Right cardiac atrium (tissue), 5 donors: ENCODE data around the gene TPM2. TPM values are rescaled to one million over a fixed set of nuclear protein-coding genes. Genes with fewer than 3 reads are reported as not detected.

ENCODE experiments used
- ATAC-seq, 2 donors: fragments of 200-7000 bp; cut with Tn5 transposase; one replicate each; pipeline versions ENCODE4 v1.8.0 to v1.9.1; 2020; ENCODE audit warnings: moderate library complexity in 2 of 2, mild to moderate bottlenecking in 1 of 2
- DNase-seq, 3 donors: peaks; one replicate each; pipeline ENCODE4 v3.0.0-alpha.2; 2020
- H3K27ac ChIP-seq: one replicate; pipeline ENCODE4 v1.5.1; 2013; ENCODE audit warnings: mild to moderate bottlenecking, low read length, control low read depth, moderate library complexity
- H3K27me3 ChIP-seq: one replicate; pipeline ENCODE4 v1.6.1; 2013; ENCODE audit not compliant: control insufficient read depth, insufficient read depth
- H3K4me1 ChIP-seq: one replicate; pipeline ENCODE4 v1.6.1; 2013; ENCODE audit warnings: low read length; ENCODE audit not compliant: control insufficient read depth, insufficient read depth
- H3K4me3 ChIP-seq: one replicate; pipeline ENCODE4 v1.5.1; 2013; ENCODE audit warnings: low read length, control low read depth
- H3K9me3 ChIP-seq: one replicate; pipeline ENCODE4 v1.6.1; 2013; ENCODE audit warnings: low read length; ENCODE audit not compliant: control insufficient read depth
- WGBS: extraction: QIAGEN DNeasy Blood & Tissue Kit; methylation state at CpG from one replicate; pipeline ENCODE4 v1.1.7; 2013; 5-methylcytosine and 5-hydroxymethylcytosine counted together
- intact Hi-C, 4 donors: fragments of 100-400 bp; cut with DNase I; formaldehyde crosslinking; loops; one replicate each; pipeline versions ENCODE4 v1.11.0 to v1.14.0; 2022 to 2023
- polyA plus RNA-seq: library from polyadenylated mRNA; stranded (reverse); fragments of 200-250 nt; gene quantifications from one replicate; pipeline ENCODE4 v1.2.3, GENCODE V29; 2013
- total RNA-seq, 4 donors: library from RNA; stranded (reverse); fragmentation: NEBNext Ultra II Directional; extraction: Animal tissue kit (Norgen Biotek cat#: 25700); gene quantifications; one replicate each; pipeline ENCODE4 v1.2.1, GENCODE V29; 2021
- donor health status: healthy with polysubstance abuse.
- donor health status: DM: no; HTN: yes; CAD: no.
- donor health status: DM: no; HTN: no; CAD: no.
- donor health status: DM: no; HTN: yes; CAD: no; lungs with severe emphysema.
- donor health status: DM: yes; HTN: yes; CAD: no.

The TPM2 gene
- total and polyA plus RNA-seq, 5 donors, result 573 to 2,123 (median 777) TPM

DNA sequence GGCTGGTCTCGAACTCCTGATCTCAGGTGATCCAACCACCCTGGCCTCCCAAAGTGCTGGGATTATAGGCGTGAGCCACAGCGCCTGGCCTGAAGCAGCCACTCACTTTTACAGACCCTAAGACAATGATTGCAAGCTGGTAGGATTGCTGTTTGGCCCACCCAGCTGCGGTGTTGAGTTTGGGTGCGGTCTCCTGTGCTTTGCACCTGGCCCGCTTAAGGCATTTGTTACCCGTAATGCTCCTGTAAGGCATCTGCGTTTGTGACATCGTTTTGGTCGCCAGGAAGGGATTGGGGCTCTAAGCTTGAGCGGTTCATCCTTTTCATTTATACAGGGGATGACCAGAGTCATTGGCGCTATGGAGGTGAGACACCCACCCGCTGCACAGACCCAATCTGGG lies 14.5 kb downstream of the TPM2 start:
- H3K4me3 ChIP-seq, result peak overlapping the region; percentile 44
- no peak overlapping the region for H3K27ac ChIP-seq
- no peaks in the 10 kb centered on the region for H3K9me3 ChIP-seq
- intact Hi-C loops, result no loop called here
- no peaks in the 10 kb centered on the region for H3K27me3 ChIP-seq
- WGBS, result 42% methylated on average over 13 of the region's 13 CpGs
- peaks cover 6% of the 10 kb centered on the region for H3K4me1 ChIP-seq
- peak in 1 of 2 donors; percentile 10 for ATAC-seq
- DNase-seq, result no peak

DNA sequence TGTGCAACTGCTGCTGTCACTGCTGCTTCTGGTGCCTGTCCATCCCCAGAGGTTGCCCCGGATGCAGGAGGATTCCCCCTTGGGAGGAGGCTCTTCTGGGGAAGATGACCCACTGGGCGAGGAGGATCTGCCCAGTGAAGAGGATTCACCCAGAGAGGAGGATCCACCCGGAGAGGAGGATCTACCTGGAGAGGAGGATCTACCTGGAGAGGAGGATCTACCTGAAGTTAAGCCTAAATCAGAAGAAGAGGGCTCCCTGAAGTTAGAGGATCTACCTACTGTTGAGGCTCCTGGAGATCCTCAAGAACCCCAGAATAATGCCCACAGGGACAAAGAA lies 15.7 kb downstream of the TPM2 start:
- peaks cover 6% of the 10 kb centered on the region for H3K4me1 ChIP-seq
- 81% methylated on average over 3 of the region's 3 CpGs for WGBS
- ATAC-seq (no peak), DNase-seq (no peak)
- intact Hi-C loops, result no loop called here
- no peak overlapping the region for H3K4me3 ChIP-seq
- H3K27ac ChIP-seq, result no peak overlapping the region
- H3K9me3 ChIP-seq, result no peaks in the 10 kb centered on the region
- H3K27me3 ChIP-seq, result no peaks in the 10 kb centered on the region

DNA sequence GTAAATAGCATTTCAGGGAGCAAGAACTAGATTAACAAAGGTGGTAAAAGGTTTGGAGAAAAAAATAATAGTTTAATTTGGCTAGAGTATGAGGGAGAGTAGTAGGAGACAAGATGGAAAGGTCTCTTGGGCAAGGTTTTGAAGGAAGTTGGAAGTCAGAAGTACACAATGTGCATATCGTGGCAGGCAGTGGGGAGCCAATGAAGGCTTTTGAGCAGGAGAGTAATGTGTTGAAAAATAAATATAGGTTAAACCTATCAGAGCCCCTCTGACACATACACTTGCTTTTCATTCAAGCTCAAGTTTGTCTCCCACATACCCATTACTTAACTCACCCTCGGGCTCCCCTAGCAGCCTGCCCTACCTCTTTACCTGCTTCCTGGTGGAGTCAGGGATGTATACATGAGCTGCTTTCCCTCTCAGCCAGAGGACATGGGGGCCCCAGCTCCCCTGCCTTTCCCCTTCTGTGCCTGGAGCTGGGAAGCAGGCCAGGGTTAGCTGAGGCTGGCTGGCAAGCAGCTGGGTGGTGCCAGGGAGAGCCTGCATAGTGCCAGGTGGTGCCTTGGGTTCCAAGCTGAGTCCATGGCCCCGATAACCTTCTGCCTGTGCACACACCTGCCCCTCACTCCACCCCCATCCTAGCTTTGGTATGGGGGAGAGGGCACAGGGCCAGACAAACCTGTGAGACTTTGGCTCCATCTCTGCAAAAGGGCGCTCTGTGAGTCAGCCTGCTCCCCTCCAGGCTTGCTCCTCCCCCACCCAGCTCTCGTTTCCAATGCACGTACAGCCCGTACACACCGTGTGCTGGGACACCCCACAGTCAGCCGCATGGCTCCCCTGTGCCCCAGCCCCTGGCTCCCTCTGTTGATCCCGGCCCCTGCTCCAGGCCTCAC lies 16.3 kb downstream of the TPM2 start, which contains the start of gene CA9:
Gene CA9, plus strand, starts transcription at position 797 of the 893 bp plus-strand sequence. Its CDS starts 32 bp downstream, at position 829.
- 55% methylated on average over 10 of the region's 10 CpGs for WGBS
- intact Hi-C loops, result no loop called here
- ATAC-seq, result peak; percentile 36 to 46
- Histone ChIP-seq H3K27me3 (no peaks in the 10 kb centered on the region), H3K4me3 (no peak within 1 kb of the TSS), H3K27ac (no peak within 1 kb of the TSS), H3K4me1 (peaks cover 6% of the 10 kb centered on the region), H3K9me3 (no peaks in the 10 kb centered on the region)
- peak in 1 of 3 donors; percentile 55 for DNase-seq

DNA sequence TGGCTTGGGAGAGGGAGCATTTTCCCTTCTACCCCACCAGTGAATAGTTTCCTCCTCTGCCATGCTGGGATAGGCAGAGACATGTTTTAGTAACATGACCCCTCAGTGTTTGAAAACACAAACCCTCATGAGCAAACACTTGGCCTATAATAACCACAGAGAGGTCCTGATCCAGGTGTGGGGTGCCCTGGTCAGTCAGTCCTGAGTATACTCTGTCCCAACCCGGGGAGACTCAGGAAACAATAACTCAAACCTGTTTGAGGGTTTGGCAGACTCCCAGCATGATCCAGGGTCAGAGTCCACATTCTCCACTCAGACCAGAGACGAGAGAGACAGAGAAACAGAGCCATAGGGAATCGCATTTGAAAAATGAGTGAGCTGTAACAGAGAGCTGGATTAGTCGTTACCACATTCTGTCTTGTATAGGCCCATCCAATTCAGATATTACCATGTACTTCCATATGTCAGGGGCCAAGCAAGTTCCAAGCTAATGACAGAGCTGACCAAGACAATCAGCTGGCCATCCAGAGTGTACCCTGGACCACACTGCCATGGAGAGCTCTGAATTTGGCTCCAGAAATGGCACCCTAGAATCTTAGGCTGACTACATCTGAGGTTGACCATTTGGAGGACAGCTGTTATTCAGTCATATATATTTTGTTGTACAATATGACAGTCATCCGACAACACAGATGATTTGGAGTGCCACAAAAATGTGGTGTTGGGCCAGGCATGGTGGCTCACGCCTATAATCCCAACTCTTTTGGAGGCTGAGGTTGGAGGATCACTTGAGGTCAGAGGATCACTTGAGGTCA lies 20.2 kb downstream of the TPM2 start:
- intact Hi-C loops, result loop anchor here in 1 of 4 donors (10.0 kb wide), 1 partner anchor 55 kb away; no protein-coding TSS in a partner anchor
- WGBS, result 74% methylated on average over 6 of the region's 6 CpGs
- ATAC-seq (no peak), DNase-seq (no peak)
- Histone ChIP-seq H3K9me3 (no peaks in the 10 kb centered on the region), H3K27me3 (no peaks in the 10 kb centered on the region), H3K4me3 (no peak overlapping the region), H3K27ac (no peak overlapping the region), H3K4me1 (no peaks in the 10 kb centered on the region)

DNA sequence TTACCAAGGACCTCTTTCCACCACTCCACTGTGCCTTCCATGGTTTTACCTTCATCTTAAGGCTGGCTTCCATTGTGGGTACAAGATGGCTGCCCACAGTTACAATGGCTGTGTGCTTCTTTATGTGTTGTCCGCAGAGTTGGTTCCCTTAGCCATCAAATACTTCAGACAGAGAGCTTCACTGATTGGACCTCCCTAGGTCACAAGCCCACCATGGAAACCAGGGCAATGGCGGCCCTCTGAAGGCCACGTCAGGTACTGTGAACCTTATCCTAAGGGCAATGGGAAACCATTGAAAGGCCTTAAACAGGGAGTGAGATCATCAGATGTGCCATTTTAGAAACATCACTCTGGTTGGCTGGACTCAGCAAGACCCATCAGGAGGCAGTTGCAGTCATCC lies 21.8 kb downstream of the TPM2 start:
- DNase-seq (no peak), ATAC-seq (no peak)
- no peaks in the 10 kb centered on the region for H3K4me1 ChIP-seq
- H3K27me3 ChIP-seq, result no peaks in the 10 kb centered on the region
- intact Hi-C loops, result loop anchor here in 1 of 4 donors (10.0 kb wide), 1 partner anchor 57 kb away; no protein-coding TSS in a partner anchor
- no peak overlapping the region for H3K27ac ChIP-seq
- WGBS, result 97% methylated on average over 3 of the region's 3 CpGs
- no peaks in the 10 kb centered on the region for H3K9me3 ChIP-seq
- H3K4me3 ChIP-seq, result no peak overlapping the region

DNA sequence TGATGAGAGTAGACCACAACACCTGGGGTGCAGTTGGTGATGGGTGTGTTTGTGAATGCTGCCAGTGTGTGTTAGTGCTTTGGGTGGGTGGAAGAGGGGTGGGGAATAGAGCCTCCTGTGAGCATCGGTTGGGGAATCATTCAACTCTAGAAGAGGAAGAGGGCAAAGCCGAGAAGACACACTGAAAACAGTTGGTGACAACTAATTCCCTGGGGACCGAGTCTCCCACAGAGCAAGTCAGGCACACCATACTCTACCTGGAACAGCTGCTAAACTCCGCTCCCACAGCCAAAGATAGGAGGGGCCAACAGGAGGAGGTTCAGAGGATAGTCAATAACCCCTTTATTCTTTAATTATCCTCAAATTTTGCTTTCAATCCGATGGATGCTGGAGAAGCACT lies 23.2 kb downstream of the TPM2 start:
- no peak overlapping the region for H3K4me3 ChIP-seq
- no peaks in the 10 kb centered on the region for H3K4me1 ChIP-seq
- ATAC-seq (no peak), DNase-seq (no peak)
- H3K27me3 ChIP-seq, result no peaks in the 10 kb centered on the region
- H3K27ac ChIP-seq, result no peak overlapping the region
- intact Hi-C loops, result loop anchor here in 1 of 4 donors (10.0 kb wide), 1 partner anchor 58 kb away; no protein-coding TSS in a partner anchor
- 90% methylated on average over 5 of the region's 5 CpGs for WGBS
- H3K9me3 ChIP-seq, result no peaks in the 10 kb centered on the region

DNA sequence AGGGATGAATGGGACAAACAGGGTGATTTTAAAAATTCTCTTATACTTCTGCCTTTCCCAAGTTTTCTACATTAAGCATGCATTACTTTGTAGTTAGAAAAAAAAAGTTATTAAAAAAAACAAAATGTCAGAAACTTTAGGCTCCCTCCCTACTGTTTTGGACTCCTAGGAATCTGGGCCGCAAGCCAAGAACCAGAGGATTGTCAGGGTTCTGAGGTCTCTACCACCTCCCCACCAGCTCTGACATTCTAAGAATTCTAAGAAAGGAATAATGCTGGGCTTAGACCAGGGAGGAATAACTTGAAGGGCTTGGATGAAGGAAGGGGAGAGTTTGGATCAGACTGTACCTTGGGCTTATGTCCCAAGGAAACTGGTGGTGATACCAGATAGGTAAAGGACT lies 23.7 kb downstream of the TPM2 start:
- no peaks in the 10 kb centered on the region for H3K4me1 ChIP-seq
- no peaks in the 10 kb centered on the region for H3K9me3 ChIP-seq
- ATAC-seq (no peak), DNase-seq (no peak)
- no peak overlapping the region for H3K27ac ChIP-seq
- no peak overlapping the region for H3K4me3 ChIP-seq
- intact Hi-C loops, result loop anchor here in 1 of 4 donors (10.0 kb wide), 1 partner anchor 59 kb away; no protein-coding TSS in a partner anchor
- no peaks in the 10 kb centered on the region for H3K27me3 ChIP-seq
- WGBS, result 60% methylated on average over 1 of the region's 1 CpG

DNA sequence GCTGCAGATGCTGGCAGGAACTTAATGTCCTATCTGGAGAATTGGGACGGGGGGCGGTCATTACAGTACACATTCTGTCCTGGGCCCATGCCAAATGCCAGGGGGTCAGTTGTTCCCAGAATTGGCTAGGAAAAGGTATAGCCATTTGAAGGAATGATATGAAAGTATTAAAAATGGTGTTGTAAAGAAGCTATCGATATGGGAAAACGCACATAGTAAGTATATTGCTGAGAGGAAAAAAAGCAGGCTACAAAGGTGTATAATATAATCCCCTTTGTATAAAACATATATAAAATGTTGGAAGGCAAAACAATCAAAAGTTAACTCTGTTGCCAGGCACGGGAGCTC lies 24.3 kb downstream of the TPM2 start:
- no peak for DNase-seq
- no peak for ATAC-seq
- Histone ChIP-seq H3K27me3 (no peaks in the 10 kb centered on the region), H3K4me1 (no peaks in the 10 kb centered on the region), H3K27ac (peak overlapping the region; percentile 26), H3K4me3 (peak overlapping the region; percentile 48), H3K9me3 (no peaks in the 10 kb centered on the region)
- WGBS, result 29% methylated on average over 5 of the region's 5 CpGs
- intact Hi-C loops, result loop anchor here in 1 of 4 donors (10.0 kb wide), 1 partner anchor 59 kb away; no protein-coding TSS in a partner anchor

DNA sequence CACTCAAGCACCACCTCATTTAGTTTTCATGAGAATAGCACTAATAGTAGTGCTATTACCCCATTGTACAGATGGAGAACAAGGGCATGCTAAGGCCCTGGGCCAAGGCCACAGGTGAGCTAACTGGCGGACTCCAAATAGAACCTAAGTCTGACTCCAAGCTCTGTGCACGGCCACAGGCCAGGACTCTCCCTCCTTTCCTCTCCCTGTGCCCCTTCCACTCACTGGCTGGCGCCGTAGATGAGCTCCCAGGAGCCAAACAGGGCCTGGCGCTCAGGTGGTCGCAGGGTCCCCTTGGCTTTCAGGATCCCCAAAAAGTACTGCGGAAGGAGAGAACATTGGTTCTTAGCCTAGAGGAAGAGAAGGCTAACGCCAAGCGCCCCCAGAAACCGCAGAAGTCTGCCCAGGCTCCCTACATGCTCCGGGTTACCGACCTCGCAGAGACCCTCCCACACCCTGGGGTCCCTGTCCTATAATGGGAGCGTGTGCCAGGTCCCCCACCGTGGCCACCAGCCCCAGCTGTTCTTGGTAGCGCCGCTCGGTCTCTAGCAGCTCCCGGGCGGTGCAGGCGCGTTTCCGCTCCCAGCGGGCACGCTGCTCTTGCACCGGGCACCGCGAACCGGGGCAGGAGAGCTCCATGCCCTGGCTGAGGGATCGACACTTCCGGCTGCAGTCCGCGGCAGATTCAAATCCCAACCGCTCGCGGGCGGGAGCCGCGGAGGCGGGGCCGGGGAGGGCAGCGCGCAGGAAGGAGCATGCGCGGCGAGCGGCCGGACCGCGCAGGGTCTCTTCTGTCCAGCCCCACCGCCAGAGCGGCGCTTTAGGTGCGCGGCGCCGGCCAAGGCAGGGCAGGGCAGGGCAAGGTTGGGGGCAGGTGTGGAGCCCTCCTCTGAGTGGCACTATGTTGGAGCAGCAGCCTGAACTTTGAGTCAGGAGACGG lies 24.9 kb downstream of the TPM2 start, which contains the start of gene ARHGEF39:
Gene ARHGEF39, minus strand, starts transcription at position 665 of the 940 bp plus-strand sequence. Its CDS starts 26 bp downstream, at position 639.
- Histone ChIP-seq H3K27ac (peak within 1 kb of the TSS; percentile 29), H3K9me3 (no peaks in the 10 kb centered on the region), H3K4me1 (no peaks in the 10 kb centered on the region), H3K4me3 (peak within 1 kb of the TSS; percentile 48), H3K27me3 (no peaks in the 10 kb centered on the region)
- peak; percentile 86 to 88 for ATAC-seq
- 8% methylated on average over 58 of the region's 58 CpGs for WGBS
- DNase-seq, result peak; percentile 84 to 93 (median 93)
- intact Hi-C loops, result loop anchor here in 3 of 4 donors (5.0 to 10.0 kb wide), 3 partner anchors 32 to 68 kb away; partner anchors contain the start of genes CREB3 (in 2 of the 3) and TLN1 (in 2 of the 3)

DNA sequence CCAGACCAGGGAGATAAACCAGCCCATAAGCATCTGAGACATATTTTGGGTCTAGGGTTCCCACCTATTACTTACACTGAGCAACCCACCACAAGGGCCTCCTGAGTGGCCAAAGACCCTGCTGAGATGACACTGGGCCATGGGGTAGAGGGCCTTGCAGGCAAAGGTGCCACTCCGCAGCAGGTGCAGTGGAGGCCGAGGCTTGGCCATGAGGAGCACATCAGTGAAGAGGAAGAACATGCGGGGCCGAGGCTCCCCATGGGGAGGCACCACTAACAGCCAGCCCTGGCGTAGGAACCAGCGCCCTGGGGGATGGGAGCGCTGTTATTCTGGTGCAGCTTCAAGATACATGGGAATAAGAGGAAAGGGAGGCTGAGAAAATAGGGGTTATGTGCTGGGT lies 27.3 kb downstream of the TPM2 start:
- 87% methylated on average over 7 of the region's 7 CpGs for WGBS
- intact Hi-C loops, result loop anchor here in 3 of 4 donors (5.0 to 10.0 kb wide), 3 partner anchors 35 to 70 kb away; partner anchors contain the start of genes CREB3 (in 2 of the 3) and TLN1 (in 2 of the 3)

More for the DNA sequence above, 27.3 kb downstream of the TPM2 start:
- Histone ChIP-seq H3K9me3 (no peaks in the 10 kb centered on the region), H3K27me3 (no peaks in the 10 kb centered on the region), H3K4me1 (no peaks in the 10 kb centered on the region), H3K4me3 (no peak overlapping the region), H3K27ac (no peak overlapping the region)
- no peak for DNase-seq
- ATAC-seq, result no peak
